ENCODE measurements around the gene FGFR2. TPM values are rescaled to one million over a fixed set of nuclear protein-coding genes. Genes with fewer than 3 reads are reported as not detected.

The FGFR2 gene
- total and polyA plus RNA-seq, 2 of the 4 experiments (the other 2 are of a cell fraction) = not detected

GRCh38 chr10:121519411-121519810 lies 78.8 kb downstream of the FGFR2 start:
- dilution Hi-C loops (cut with HindIII; ENCODE audit: low sequenced_read_pairs, unreplicated experiment) (no loop called here), intact Hi-C loops (cut with micrococcal nuclease) (no loop called here), in situ Hi-C loops (cut with MboI; ENCODE audit: low sequenced_read_pairs) (no loop called here)
- Histone ChIP-seq H2BK5ac (ENCODE audit: low read depth, low read length, poor library complexity, severe bottlenecking) (no peak overlapping the region), H3K56ac (ENCODE audit: extremely low read depth, insufficient read depth, low read length) (no peak overlapping the region), H4K8ac (ENCODE audit: low read depth in 2 of 2, low read length in 2 of 2) (no peak overlapping the region), H3K36me3 (ENCODE audit: control insufficient read depth, insufficient read depth, low read length) (no peaks in the 10 kb centered on the region), H3K9ac (ENCODE audit: low read depth, low read length) (no peak overlapping the region), H3K4ac (ENCODE audit: low read depth, low read length) (no peak overlapping the region), H2BK120ac (ENCODE audit: low read depth, low read length) (no peak overlapping the region), H3K14ac (replicated peaks; ENCODE audit: low read depth, low read length) (no peak overlapping the region), H3K4me1 (ENCODE audit: control insufficient read depth, insufficient read depth, low read length) (no peaks in the 10 kb centered on the region), H3K4me3 (ENCODE audit: insufficient read depth, low read depth, low read length) (no peak overlapping the region), H2BK15ac (ENCODE audit: low read depth, low read length) (no peak overlapping the region), H3K27me3 (ENCODE audit: control insufficient read depth, insufficient read depth, low read length) (no peaks in the 10 kb centered on the region), H3K18ac (ENCODE audit: low read depth, low read length) (no peak overlapping the region), H4K5ac (ENCODE audit: low read depth, low read length) (no peak overlapping the region), H3K9me3 (ENCODE audit: control insufficient read depth, insufficient read depth, low read length) (peaks cover 32% of the 10 kb centered on the region), H2AFZ (replicated peaks; ENCODE audit: low read length, poor library complexity) (no peak overlapping the region), H3K23ac (ENCODE audit: low read depth, low read length) (no peak overlapping the region), H3K9me1 (ENCODE audit: insufficient read depth, low read length) (no peaks in the 10 kb centered on the region), H3K79me1 (ENCODE audit: low read depth in 1 of 2, low read length in 2 of 2) (no peaks in the 10 kb centered on the region), H4K20me1 (ENCODE audit: insufficient read depth, low read length) (no peaks in the 10 kb centered on the region), H3K27ac (ENCODE audit: insufficient read depth, low read length) (no peak overlapping the region), H2AK5ac (ENCODE audit: low read depth, low read length) (no peak overlapping the region), H4K91ac (ENCODE audit: insufficient read depth, low read depth, low read length) (no peak overlapping the region), H2BK20ac (ENCODE audit: low read depth, low read length) (no peak overlapping the region), H2AK9ac (replicated peaks; ENCODE audit: low read depth, low read length, poor library complexity) (no peak overlapping the region), H3K4me2 (ENCODE audit: low read depth, low read length) (no peak overlapping the region)
- DNase-seq (no peak), ATAC-seq (ENCODE audit: low read depth) (no peak)
- ChIA-PET CTCF (no interaction called here), POLR2A (ENCODE audit: unreplicated experiment) (no interaction called here)
- no CpG with 5 or more reads among the region's 5 CpGs for WGBS, 2 experiments (ENCODE audit: extremely low coverage in 2 of 2, insufficient read length in 1 of 2)
- no TSS peak for BruUV-seq (replicated peaks)
- TF ChIP-seq FOS (IDR thresholded peaks at IDR 0.05; ENCODE audit: low read depth, low read length) (no peak), ELK1 (IDR thresholded peaks at IDR 0.05; ENCODE audit: borderline replicate concordance, low read depth, low read length) (no peak), MAFK (IDR thresholded peaks at IDR 0.05; ENCODE audit: low read depth, low read length) (no peak), CEBPB (IDR thresholded peaks at IDR 0.05; ENCODE audit: low read depth, low read length) (no peak), MXI1 (IDR thresholded peaks at IDR 0.05; ENCODE audit: borderline replicate concordance, low read depth, low read length) (no peak), CTCF (conservative IDR thresholded peaks at IDR 0.05; ENCODE audit: low read depth, low read length) (no peak), BHLHE40 (IDR thresholded peaks at IDR 0.05; ENCODE audit: low read depth, low read length) (no peak), POLR2A (IDR thresholded peaks at IDR 0.05; ENCODE audit: low read depth, low read length) (no peak), USF2 (IDR thresholded peaks at IDR 0.05; ENCODE audit: low read depth, low read length) (no peak), RCOR1 (IDR thresholded peaks at IDR 0.05; ENCODE audit: insufficient replicate concordance, low read length) (no peak), NFE2L2 (IDR thresholded peaks at IDR 0.05; ENCODE audit: low read depth, low read length) (no peak), MAZ (IDR thresholded peaks at IDR 0.05; ENCODE audit: borderline replicate concordance, low read depth, low read length) (no peak), RAD21 (IDR thresholded peaks at IDR 0.05; ENCODE audit: low read length) (no peak), CHD1 (IDR thresholded peaks at IDR 0.05; ENCODE audit: low read depth, low read length) (no peak)

Measured in IMR-90 (cell line).